ENCODE measurements around the gene PABPC1L. TPM values are rescaled to one million over a fixed set of nuclear protein-coding genes. Genes with fewer than 3 reads are reported as not detected.

PABPC1L gene
- total and polyA plus RNA-seq, 2 of the 13 experiments (the other 11 are each of a cell fraction or from before 2014, with no cell fraction given) = 30.8 to 252 TPM

- TF ChIP-seq SKIL (CRISPR knock-in tag; IDR thresholded peaks at IDR 0.05; ENCODE audit: borderline replicate concordance) = peak; percentile 63
- 0 out of 2 replicates have a peak, but pooled peaks have one; percentile 7 for TF ChIP-seq ZNF121 (CRISPR knock-in tag; IDR thresholded peaks at IDR 0.05)
- 0 out of 2 replicates have a peak, but pooled peaks have one; percentile 44 for TF ChIP-seq NR1H2 (CRISPR knock-in tag; IDR thresholded peaks at IDR 0.05; ENCODE audit: borderline replicate concordance, low read depth)
- no peak for TF ChIP-seq FOXP4 (CRISPR knock-in tag; IDR thresholded peaks at IDR 0.05)
- TF ChIP-seq KLF12 (CRISPR knock-in tag; IDR thresholded peaks at IDR 0.05; ENCODE audit: borderline replicate concordance) = peak; percentile 96
- TF ChIP-seq PRDM10 (CRISPR knock-in tag; IDR thresholded peaks at IDR 0.05; ENCODE audit: low read depth) = peak; percentile 81
- TF ChIP-seq KMT2A (CRISPR knock-in tag; IDR thresholded peaks at IDR 0.05) = peak; percentile 96
- no peak for TF ChIP-seq DMTF1 (CRISPR knock-in tag; IDR thresholded peaks at IDR 0.05)
- TF ChIP-seq ZBTB14 (CRISPR knock-in tag; IDR thresholded peaks at IDR 0.05) = no peak
- TF ChIP-seq MAX (IDR thresholded peaks at IDR 0.05) = peak; percentile 74
- TF ChIP-seq ZNF10 (CRISPR knock-in tag; IDR thresholded peaks at IDR 0.05; ENCODE audit: borderline replicate concordance, low read depth) = no peak
- 0 out of 2 replicates have a peak, but pooled peaks have one; percentile 83 for TF ChIP-seq ZNF564 (CRISPR knock-in tag; IDR thresholded peaks at IDR 0.05)
- TF ChIP-seq ZNF513 (CRISPR knock-in tag; conservative IDR thresholded peaks at IDR 0.05) = peak; percentile 87; the same call in 1 of the 2 replicates
These were observed 24.2 kb upstream of the PABPC1L start, which contains the start of gene YWHAB (continued) for GRCh38 chr20:44885392-44886265.

Measured in HepG2 (cell line).